ENCODE results near the gene DPYSL4.
"Not testable (repeated sequence)": the region's sequence is repeated elsewhere in the genome, so short reads cannot be mapped to it uniquely, and the experiment has no call there.

Gene DPYSL4

GRCh38 chr10:132160834-132161622 is 25.7 kb upstream of the DPYSL4 start:
- not testable (repeated sequence) for H3K4me1 ChIP-seq (ENCODE audit: control insufficient read depth, insufficient read depth, low read length); H3K27me3 ChIP-seq (ENCODE audit: control insufficient read depth, insufficient read depth, low read length); H3K36me3 ChIP-seq (ENCODE audit: control insufficient read depth, insufficient read depth, low read length); H3K9me3 ChIP-seq (ENCODE audit: control insufficient read depth, insufficient read depth, low read length); H3K9ac ChIP-seq (ENCODE audit: low read depth, low read length); H3K4me3 ChIP-seq (ENCODE audit: low read depth, low read length)

GRCh38 chr10:132162021-132162531 is 24.7 kb upstream of the DPYSL4 start:
- no peak overlapping the region for H3K4me3 ChIP-seq (ENCODE audit: low read depth, low read length)
- peaks cover 2% of the 10 kb centered on the region for H3K4me1 ChIP-seq (ENCODE audit: control insufficient read depth, insufficient read depth, low read length)
- H3K9ac ChIP-seq (ENCODE audit: low read depth, low read length), result no peak overlapping the region
- H3K36me3 ChIP-seq (ENCODE audit: control insufficient read depth, insufficient read depth, low read length), result no peaks in the 10 kb centered on the region
- H3K27me3 ChIP-seq (ENCODE audit: control insufficient read depth, insufficient read depth, low read length), result no peaks in the 10 kb centered on the region
- no peaks in the 10 kb centered on the region for H3K9me3 ChIP-seq (ENCODE audit: control insufficient read depth, insufficient read depth, low read length)

GRCh38 chr10:132162590-132163277 is 24.0 kb upstream of the DPYSL4 start:
- no peaks in the 10 kb centered on the region for H3K36me3 ChIP-seq (ENCODE audit: control insufficient read depth, insufficient read depth, low read length)
- H3K4me3 ChIP-seq (ENCODE audit: low read depth, low read length), result peak overlapping the region; percentile 52
- peak overlapping the region; percentile 12 for H3K9ac ChIP-seq (ENCODE audit: low read depth, low read length)
- H3K9me3 ChIP-seq (ENCODE audit: control insufficient read depth, insufficient read depth, low read length), result no peaks in the 10 kb centered on the region
- H3K4me1 ChIP-seq (ENCODE audit: control insufficient read depth, insufficient read depth, low read length), result peaks cover 2% of the 10 kb centered on the region
- no peaks in the 10 kb centered on the region for H3K27me3 ChIP-seq (ENCODE audit: control insufficient read depth, insufficient read depth, low read length)

GRCh38 chr10:132163278-132163765 is 23.4 kb upstream of the DPYSL4 start:
- Histone ChIP-seq H3K27me3 (ENCODE audit: control insufficient read depth, insufficient read depth, low read length) (no peaks in the 10 kb centered on the region), H3K36me3 (ENCODE audit: control insufficient read depth, insufficient read depth, low read length) (no peaks in the 10 kb centered on the region), H3K4me1 (ENCODE audit: control insufficient read depth, insufficient read depth, low read length) (peaks cover 2% of the 10 kb centered on the region), H3K9ac (ENCODE audit: low read depth, low read length) (peak overlapping the region; percentile 12), H3K9me3 (ENCODE audit: control insufficient read depth, insufficient read depth, low read length) (no peaks in the 10 kb centered on the region), H3K4me3 (ENCODE audit: low read depth, low read length) (peak overlapping the region; percentile 52)

GRCh38 chr10:132163826-132164515 is 22.8 kb upstream of the DPYSL4 start:
- no peak overlapping the region for H3K9ac ChIP-seq (ENCODE audit: low read depth, low read length)
- H3K4me1 ChIP-seq (ENCODE audit: control insufficient read depth, insufficient read depth, low read length), result peaks cover 2% of the 10 kb centered on the region

GRCh38 chr10:132164761-132165278 is 21.9 kb upstream of the DPYSL4 start:
- Histone ChIP-seq H3K4me1 (ENCODE audit: control insufficient read depth, insufficient read depth, low read length) (peaks cover 2% of the 10 kb centered on the region), H3K9me3 (ENCODE audit: control insufficient read depth, insufficient read depth, low read length) (no peaks in the 10 kb centered on the region), H3K4me3 (ENCODE audit: low read depth, low read length) (no peak overlapping the region)

More at GRCh38 chr10:132163826-132164515, 22.8 kb upstream of the DPYSL4 start:
- Histone ChIP-seq H3K36me3 (ENCODE audit: control insufficient read depth, insufficient read depth, low read length) (no peaks in the 10 kb centered on the region), H3K9me3 (ENCODE audit: control insufficient read depth, insufficient read depth, low read length) (no peaks in the 10 kb centered on the region), H3K4me3 (ENCODE audit: low read depth, low read length) (no peak overlapping the region), H3K27me3 (ENCODE audit: control insufficient read depth, insufficient read depth, low read length) (no peaks in the 10 kb centered on the region)

GRCh38 chr10:132165416-132165980 is 21.2 kb upstream of the DPYSL4 start:
- Histone ChIP-seq H3K36me3 (ENCODE audit: control insufficient read depth, insufficient read depth, low read length) (no peaks in the 10 kb centered on the region), H3K9me3 (ENCODE audit: control insufficient read depth, insufficient read depth, low read length) (no peaks in the 10 kb centered on the region), H3K9ac (ENCODE audit: low read depth, low read length) (no peak overlapping the region), H3K4me1 (ENCODE audit: control insufficient read depth, insufficient read depth, low read length) (peaks cover 2% of the 10 kb centered on the region), H3K4me3 (ENCODE audit: low read depth, low read length) (no peak overlapping the region), H3K27me3 (ENCODE audit: control insufficient read depth, insufficient read depth, low read length) (no peaks in the 10 kb centered on the region)

More at GRCh38 chr10:132164761-132165278, 21.9 kb upstream of the DPYSL4 start:
- H3K9ac ChIP-seq (ENCODE audit: low read depth, low read length), result no peak overlapping the region
- H3K27me3 ChIP-seq (ENCODE audit: control insufficient read depth, insufficient read depth, low read length), result no peaks in the 10 kb centered on the region
- no peaks in the 10 kb centered on the region for H3K36me3 ChIP-seq (ENCODE audit: control insufficient read depth, insufficient read depth, low read length)

- H3K4me1 ChIP-seq (ENCODE audit: control insufficient read depth, insufficient read depth, low read length), result peaks cover 2% of the 10 kb centered on the region
- H3K4me3 ChIP-seq (ENCODE audit: low read depth, low read length), result no peak overlapping the region
- no peaks in the 10 kb centered on the region for H3K9me3 ChIP-seq (ENCODE audit: control insufficient read depth, insufficient read depth, low read length)
- H3K36me3 ChIP-seq (ENCODE audit: control insufficient read depth, insufficient read depth, low read length), result no peaks in the 10 kb centered on the region
- H3K9ac ChIP-seq (ENCODE audit: low read depth, low read length), result no peak overlapping the region
- no peaks in the 10 kb centered on the region for H3K27me3 ChIP-seq (ENCODE audit: control insufficient read depth, insufficient read depth, low read length)
Observed at GRCh38 chr10:132166216-132166950, 20.4 kb upstream of the DPYSL4 start.

GRCh38 chr10:132167041-132167674 is 19.6 kb upstream of the DPYSL4 start:
- peaks cover 2% of the 10 kb centered on the region for H3K4me1 ChIP-seq (ENCODE audit: control insufficient read depth, insufficient read depth, low read length)
- H3K4me3 ChIP-seq (ENCODE audit: low read depth, low read length), result no peak overlapping the region
- H3K9me3 ChIP-seq (ENCODE audit: control insufficient read depth, insufficient read depth, low read length), result no peaks in the 10 kb centered on the region
- no peaks in the 10 kb centered on the region for H3K36me3 ChIP-seq (ENCODE audit: control insufficient read depth, insufficient read depth, low read length)
- H3K9ac ChIP-seq (ENCODE audit: low read depth, low read length), result no peak overlapping the region
- H3K27me3 ChIP-seq (ENCODE audit: control insufficient read depth, insufficient read depth, low read length), result no peaks in the 10 kb centered on the region

GRCh38 chr10:132167976-132168375 is 18.8 kb upstream of the DPYSL4 start:
- Histone ChIP-seq H3K9ac (ENCODE audit: low read depth, low read length) (no peak overlapping the region), H3K9me3 (ENCODE audit: control insufficient read depth, insufficient read depth, low read length) (no peaks in the 10 kb centered on the region), H3K4me1 (ENCODE audit: control insufficient read depth, insufficient read depth, low read length) (peaks cover 2% of the 10 kb centered on the region), H3K27me3 (ENCODE audit: control insufficient read depth, insufficient read depth, low read length) (no peaks in the 10 kb centered on the region), H3K4me3 (ENCODE audit: low read depth, low read length) (no peak overlapping the region), H3K36me3 (ENCODE audit: control insufficient read depth, insufficient read depth, low read length) (no peaks in the 10 kb centered on the region)
